GM13976 (cell line): ENCODE measurements around the gene NARF.
"Not testable (repeated sequence)": the region's sequence is repeated elsewhere in the genome, so short reads cannot be mapped to it uniquely, and the experiment has no call there.

Experiments used
- DNase-seq: peaks from one replicate; pipeline ENCODE4 v3.0.0; 2012; ENCODE audit warnings: low spot score
- CTCF ChIP-seq: IDR thresholded peaks from 2 replicates; pipeline ENCODE4 v1.5.1; 2012; ENCODE audit warnings: borderline replicate concordance, mild to moderate bottlenecking; ENCODE audit not compliant: insufficient read depth; ENCODE audit errors: extremely low read depth, missing control alignments, control extremely low read depth
- in situ Hi-C: fragments of 300-500 bp; cut with MboI; formaldehyde crosslinking; loops from one replicate; pipeline ENCODE4 v1.12.0; 2022; ENCODE audit warnings: low sequenced_read_pairs, mixed read lengths, inconsistent platforms; ENCODE audit not compliant: unreplicated experiment

Gene NARF

GRCh38 chr17:82536512-82537201 lies 78.1 kb downstream of the NARF start:
- in situ Hi-C loops: no loop called here
- TF ChIP-seq CTCF: no peak
- no peak for DNase-seq

- in situ Hi-C loops, DNase-seq: not testable (repeated sequence)
These were observed 78.7 kb downstream of the NARF start for GRCh38 chr17:82537228-82537627.

GRCh38 chr17:82539076-82539475 lies 80.5 kb downstream of the NARF start:
- in situ Hi-C loops, DNase-seq: not testable (repeated sequence)
